ENCODE data around the gene SCN4B. TPM values are rescaled to one million over a fixed set of nuclear protein-coding genes. Genes with fewer than 3 reads are reported as not detected.
A peak's percentile ranks its signal among the peaks of the same experiment; 100 is the strongest.

The SCN4B gene
- total and polyA plus RNA-seq, 4 experiments from 2014 or later = not detected

- peaks cover 17% of the 10 kb centered on the region for H3K27me3 ChIP-seq (ENCODE audit: insufficient read depth, low read length)
- no peaks in the 10 kb centered on the region for H3K9me3 ChIP-seq (ENCODE audit: control insufficient read depth in 1 of 2, low read length in 2 of 2)
- no peaks in the 10 kb centered on the region for H3K36me3 Mint-ChIP-seq
- POLR2A ChIA-PET (ENCODE audit: partially characterized antibody) = no interaction called here
- H3K4me3 Mint-ChIP-seq = peak overlapping the region; percentile 63 to 93 (median 82)
- intact Hi-C loops (cut with micrococcal nuclease) = loop anchor here (5.0 kb wide), 1 partner anchor 206 kb away; no protein-coding TSS in a partner anchor
- H3K27ac ChIP-seq (ENCODE audit: low read depth, low read length) = no peak overlapping the region
- H3K27ac Mint-ChIP-seq = peak overlapping the region; percentile 27 to 87 (median 79)
- no peak for DNase-seq
- no peak overlapping the region for H3K4me3 ChIP-seq (ENCODE audit: low read length in 2 of 2)
- no peaks in the 10 kb centered on the region for H3K36me3 ChIP-seq (ENCODE audit: insufficient read depth, low read length)
- peaks cover 2 to 8% (median 4%) of the 10 kb centered on the region in 4 donors for H3K4me1 Mint-ChIP-seq
- H3K9me3 Mint-ChIP-seq = no peaks in the 10 kb centered on the region
- H3K4me1 ChIP-seq (ENCODE audit: insufficient read depth, low read length) = peaks cover 4% of the 10 kb centered on the region
- CTCF ChIA-PET (ENCODE audit: partially characterized antibody) = interaction anchor here (0.8 to 7.1 kb wide), 5 partner anchors 10 to 342 kb away, joined by 3 to 109 read pairs (median 4); no protein-coding TSS in a partner anchor
- H3K27me3 Mint-ChIP-seq = peaks cover 35 to 43% of the 10 kb centered on the region in 2 donors
These were observed 6.1 kb downstream of the SCN4B start for GRCh38 chr11:118146554-118146953.

GRCh38 chr11:118145285-118146227, 7.1 kb downstream of the SCN4B start:
- H3K27ac ChIP-seq (ENCODE audit: low read depth, low read length) = no peak overlapping the region
- Mint-ChIP-seq H3K27me3 (peaks cover 34 to 46% of the 10 kb centered on the region in 2 donors), H3K27ac (peak overlapping the region in 4 of 7 donors; percentile 41 to 88 (median 78)), H3K9me3 (no peaks in the 10 kb centered on the region), H3K4me3 (peak overlapping the region; percentile 63 to 93 (median 85)), H3K36me3 (no peaks in the 10 kb centered on the region), H3K4me1 (peaks cover 2 to 5% (median 4%) of the 10 kb centered on the region in 4 donors)
- H3K4me1 ChIP-seq (ENCODE audit: insufficient read depth, low read length) = peaks cover 4% of the 10 kb centered on the region
- peak overlapping the region; percentile 43 to 62 for H3K4me3 ChIP-seq (ENCODE audit: low read length in 2 of 2)
- ChIA-PET POLR2A (ENCODE audit: partially characterized antibody) (interaction anchor here (0.6 to 2.1 kb wide), 2 partner anchors 26 to 145 kb away, joined by 3 to 6 read pairs; no protein-coding TSS in a partner anchor), CTCF (ENCODE audit: partially characterized antibody) (interaction anchor here (0.8 to 7.1 kb wide), 13 partner anchors 10 to 466 kb away, joined by 3 to 109 read pairs (median 4); no protein-coding TSS in a partner anchor)
- intact Hi-C loops (cut with micrococcal nuclease) = loop anchor here (1.0 to 5.0 kb wide), 6 partner anchors 26 to 466 kb away; no protein-coding TSS in a partner anchor
- no peaks in the 10 kb centered on the region for H3K9me3 ChIP-seq (ENCODE audit: control insufficient read depth in 1 of 2, low read length in 2 of 2)
- H3K36me3 ChIP-seq (ENCODE audit: insufficient read depth, low read length) = no peaks in the 10 kb centered on the region
- H3K27me3 ChIP-seq (ENCODE audit: insufficient read depth, low read length) = peaks cover 13% of the 10 kb centered on the region
- DNase-seq = peak; percentile 81 to 90 (median 86)

GRCh38 chr11:118144301-118145268, 8.0 kb downstream of the SCN4B start:
- Histone ChIP-seq H3K9me3 (ENCODE audit: control insufficient read depth in 1 of 2, low read length in 2 of 2) (no peaks in the 10 kb centered on the region), H3K36me3 (ENCODE audit: insufficient read depth, low read length) (no peaks in the 10 kb centered on the region), H3K4me1 (ENCODE audit: insufficient read depth, low read length) (peaks cover 4% of the 10 kb centered on the region), H3K27me3 (ENCODE audit: insufficient read depth, low read length) (peaks cover 13% of the 10 kb centered on the region), H3K27ac (ENCODE audit: low read depth, low read length) (no peak overlapping the region), H3K4me3 (ENCODE audit: low read length in 2 of 2) (no peak overlapping the region)
- ChIA-PET POLR2A (ENCODE audit: partially characterized antibody) (interaction anchor here (2.1 kb wide), 1 partner anchor 27 kb away, joined by 6 read pairs; no protein-coding TSS in a partner anchor), CTCF (ENCODE audit: partially characterized antibody) (interaction anchor here (0.8 to 7.1 kb wide), 13 partner anchors 10 to 467 kb away, joined by 3 to 109 read pairs (median 4); no protein-coding TSS in a partner anchor)
- intact Hi-C loops (cut with micrococcal nuclease) = loop anchor here (1.0 to 5.0 kb wide), 6 partner anchors 27 to 467 kb away; no protein-coding TSS in a partner anchor
- Mint-ChIP-seq H3K36me3 (no peaks in the 10 kb centered on the region), H3K4me1 (peaks cover 2 to 5% (median 4%) of the 10 kb centered on the region in 4 donors), H3K9me3 (no peaks in the 10 kb centered on the region), H3K27me3 (peaks cover 39 to 51% of the 10 kb centered on the region in 2 donors), H3K27ac (peak overlapping the region in 4 of 7 donors; percentile 2 to 55 (median 50)), H3K4me3 (peak overlapping the region in 7 of 8 donors; percentile 8 to 87 (median 82))
- no peak for DNase-seq

- Mint-ChIP-seq H3K9me3 (no peaks in the 10 kb centered on the region), H3K27ac (peak overlapping the region in 1 of 7 donors; percentile 58), H3K4me3 (no peak overlapping the region), H3K4me1 (peaks cover 2 to 5% (median 4%) of the 10 kb centered on the region in 4 donors), H3K27me3 (peaks cover 46 to 54% of the 10 kb centered on the region in 2 donors), H3K36me3 (no peaks in the 10 kb centered on the region)
- CTCF ChIA-PET (ENCODE audit: partially characterized antibody) = interaction anchor here (0.7 to 7.1 kb wide), 14 partner anchors 9 to 1195 kb away, joined by 3 to 109 read pairs (median 4); no protein-coding TSS in a partner anchor
- intact Hi-C loops (cut with micrococcal nuclease) = no loop called here
- peaks cover 13% of the 10 kb centered on the region for H3K27me3 ChIP-seq (ENCODE audit: insufficient read depth, low read length)
- POLR2A ChIA-PET (ENCODE audit: partially characterized antibody) = interaction anchor here (2.1 kb wide), 1 partner anchor 28 kb away, joined by 6 read pairs; no protein-coding TSS in a partner anchor
- H3K4me3 ChIP-seq (ENCODE audit: low read length in 2 of 2) = no peak overlapping the region
- DNase-seq = no peak
- H3K4me1 ChIP-seq (ENCODE audit: insufficient read depth, low read length) = peaks cover 4% of the 10 kb centered on the region
- no peaks in the 10 kb centered on the region for H3K9me3 ChIP-seq (ENCODE audit: control insufficient read depth in 1 of 2, low read length in 2 of 2)
- H3K36me3 ChIP-seq (ENCODE audit: insufficient read depth, low read length) = no peaks in the 10 kb centered on the region
- no peak overlapping the region for H3K27ac ChIP-seq (ENCODE audit: low read depth, low read length)
These were observed 8.9 kb downstream of the SCN4B start for GRCh38 chr11:118143661-118144185.

- H3K4me3 Mint-ChIP-seq = peak overlapping the region in 1 of 8 donors; percentile 33
- CTCF ChIA-PET (ENCODE audit: partially characterized antibody) = interaction anchor here (0.7 to 7.1 kb wide), 7 partner anchors 8 to 1196 kb away, joined by 3 to 109 read pairs (median 4); no protein-coding TSS in a partner anchor
- H3K27ac ChIP-seq (ENCODE audit: low read depth, low read length) = no peak overlapping the region
- peaks cover 2 to 5% (median 4%) of the 10 kb centered on the region in 4 donors for H3K4me1 Mint-ChIP-seq
- H3K4me1 ChIP-seq (ENCODE audit: insufficient read depth, low read length) = peaks cover 4% of the 10 kb centered on the region
- no peaks in the 10 kb centered on the region for H3K9me3 ChIP-seq (ENCODE audit: control insufficient read depth in 1 of 2, low read length in 2 of 2)
- no peak overlapping the region for H3K4me3 ChIP-seq (ENCODE audit: low read length in 2 of 2)
- peak overlapping the region in 2 of 7 donors; percentile 13 to 22 for H3K27ac Mint-ChIP-seq
- intact Hi-C loops (cut with micrococcal nuclease) = no loop called here
- no peaks in the 10 kb centered on the region for H3K9me3 Mint-ChIP-seq
- H3K36me3 ChIP-seq (ENCODE audit: insufficient read depth, low read length) = no peaks in the 10 kb centered on the region
- peaks cover 48 to 53% of the 10 kb centered on the region in 2 donors for H3K27me3 Mint-ChIP-seq
- peaks cover 13% of the 10 kb centered on the region for H3K27me3 ChIP-seq (ENCODE audit: insufficient read depth, low read length)
- H3K36me3 Mint-ChIP-seq = no peaks in the 10 kb centered on the region
- DNase-seq = no peak
- POLR2A ChIA-PET (ENCODE audit: partially characterized antibody) = no interaction called here
These were observed 9.8 kb downstream of the SCN4B start for GRCh38 chr11:118142809-118143208.

DNA sequence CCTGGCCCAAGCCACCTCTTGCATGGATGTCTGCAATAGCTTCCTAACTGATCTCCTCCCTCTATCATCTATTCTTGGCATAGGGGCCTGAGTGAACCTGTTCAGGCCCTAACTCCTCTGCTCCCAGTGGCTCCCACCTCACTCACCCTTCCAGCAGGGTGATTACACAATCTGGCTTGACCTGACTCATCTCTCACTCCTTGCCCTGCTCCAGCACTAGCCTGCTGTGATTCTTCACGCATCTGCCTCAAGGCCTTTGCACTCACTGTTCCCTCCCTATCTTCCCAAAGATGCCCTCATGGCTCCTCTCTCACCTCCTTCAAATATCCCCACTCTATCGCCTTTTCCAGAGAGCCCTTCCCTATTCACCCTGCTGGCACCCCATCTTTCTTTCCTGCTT, 10.5 kb downstream of the SCN4B start:
- peak overlapping the region in 1 of 7 donors; percentile 20 for H3K27ac Mint-ChIP-seq
- intact Hi-C loops (cut with micrococcal nuclease) = no loop called here
- H3K27ac ChIP-seq (ENCODE audit: low read depth, low read length) = no peak overlapping the region
- no peak overlapping the region for H3K4me3 Mint-ChIP-seq
- POLR2A ChIA-PET (ENCODE audit: partially characterized antibody) = no interaction called here
- no peaks in the 10 kb centered on the region for H3K36me3 ChIP-seq (ENCODE audit: insufficient read depth, low read length)
- H3K9me3 Mint-ChIP-seq = no peaks in the 10 kb centered on the region
- CTCF ChIA-PET (ENCODE audit: partially characterized antibody) = interaction anchor here (3.3 to 7.1 kb wide), 2 partner anchors 14 to 28 kb away, joined by 14 to 109 read pairs; no protein-coding TSS in a partner anchor
- peaks cover 2 to 5% (median 4%) of the 10 kb centered on the region in 4 donors for H3K4me1 Mint-ChIP-seq
- H3K4me1 ChIP-seq (ENCODE audit: insufficient read depth, low read length) = peaks cover 4% of the 10 kb centered on the region
- no peak overlapping the region for H3K4me3 ChIP-seq (ENCODE audit: low read length in 2 of 2)
- H3K27me3 Mint-ChIP-seq = peaks cover 50 to 54% of the 10 kb centered on the region in 2 donors
- DNase-seq = no peak
- H3K36me3 Mint-ChIP-seq = no peaks in the 10 kb centered on the region
- H3K27me3 ChIP-seq (ENCODE audit: insufficient read depth, low read length) = peaks cover 13% of the 10 kb centered on the region
- H3K9me3 ChIP-seq (ENCODE audit: control insufficient read depth in 1 of 2, low read length in 2 of 2) = no peaks in the 10 kb centered on the region

All from CD4-positive, alpha-beta memory T cell (primary cell).